GM08714 (cell line): ENCODE results near the gene LTBP4.
"Not testable (repeated sequence)": the region's sequence is repeated elsewhere in the genome, so short reads cannot be mapped to it uniquely, and the experiment has no call there.

Experiments
- H3K4me3 ChIP-seq: fragments of 200-500 bp; sonication (Bioruptor generic); 2 replicates; pipeline ENCODE4 v1.5.1; 2014; ENCODE audit warnings: mild to moderate bottlenecking, low read length, inconsistent platforms
- ZNF274 ChIP-seq: IDR thresholded peaks from 2 replicates; pipeline ENCODE4 v1.6.1; 2012; ENCODE audit warnings: mild to moderate bottlenecking, low read depth, low read length

Gene LTBP4

GRCh38 chr19:40586611-40587010 is 14.6 kb upstream of the LTBP4 start:
- no peak for TF ChIP-seq ZNF274
- no peak overlapping the region for H3K4me3 ChIP-seq

- no peak overlapping the region for H3K4me3 ChIP-seq
- no peak for TF ChIP-seq ZNF274
Measured at GRCh38 chr19:40588110-40588854, 12.9 kb upstream of the LTBP4 start.

GRCh38 chr19:40588926-40589569 is 12.1 kb upstream of the LTBP4 start:
- H3K4me3 ChIP-seq = no peak overlapping the region
- TF ChIP-seq ZNF274 = no peak

- no peak for TF ChIP-seq ZNF274
- no peak overlapping the region for H3K4me3 ChIP-seq
Measured at GRCh38 chr19:40589591-40590429, 11.4 kb upstream of the LTBP4 start.

GRCh38 chr19:40590464-40591265 is 10.5 kb upstream of the LTBP4 start:
- TF ChIP-seq ZNF274 = no peak
- H3K4me3 ChIP-seq = no peak overlapping the region

- not testable (repeated sequence) for H3K4me3 ChIP-seq
Measured at GRCh38 chr19:40591724-40592123, 9.4 kb upstream of the LTBP4 start.

- TF ChIP-seq ZNF274 = no peak
- no peak overlapping the region for H3K4me3 ChIP-seq
Measured at GRCh38 chr19:40592170-40592569, 9.0 kb upstream of the LTBP4 start.

- no peak for TF ChIP-seq ZNF274
- no peak overlapping the region for H3K4me3 ChIP-seq
Measured at GRCh38 chr19:40594255-40594654, 6.9 kb upstream of the LTBP4 start.

GRCh38 chr19:40594657-40595091 is 6.5 kb upstream of the LTBP4 start:
- no peak for TF ChIP-seq ZNF274
- H3K4me3 ChIP-seq = no peak overlapping the region

GRCh38 chr19:40596608-40597328 is 4.4 kb upstream of the LTBP4 start:
- no peak for TF ChIP-seq ZNF274
- H3K4me3 ChIP-seq = no peak overlapping the region

GRCh38 chr19:40597329-40597838 is 3.8 kb upstream of the LTBP4 start:
- H3K4me3 ChIP-seq = no peak overlapping the region

GRCh38 chr19:40598121-40598917 is 2.9 kb upstream of the LTBP4 start:
- TF ChIP-seq ZNF274 = no peak
- no peak overlapping the region for H3K4me3 ChIP-seq

More at GRCh38 chr19:40597329-40597838, 3.8 kb upstream of the LTBP4 start:
- no peak for TF ChIP-seq ZNF274
